WI38 (cell line): ENCODE data around the gene JAGN1.
"Not testable (repeated sequence)": the region's sequence is repeated elsewhere in the genome, so short reads cannot be mapped to it uniquely, and the experiment has no call there.

ENCODE experiments used
- H3K4me3 ChIP-seq: 2 replicates; pipeline ENCODE4 v1.5.1; 2011; ENCODE audit warnings: low read depth, mild to moderate bottlenecking, control low read depth, low read length
- CTCF ChIP-seq: IDR thresholded peaks from 2 replicates; pipeline ENCODE4 v1.5.1; 2012; ENCODE audit warnings: low read depth, mild to moderate bottlenecking, control low read depth, low read length

JAGN1 gene

GRCh38 chr3:9884555-9885165, 5.8 kb upstream of the JAGN1 start:
- no peak overlapping the region for H3K4me3 ChIP-seq
- TF ChIP-seq CTCF: no peak

- no peak overlapping the region for H3K4me3 ChIP-seq
- TF ChIP-seq CTCF: no peak
These were observed 4.1 kb upstream of the JAGN1 start for GRCh38 chr3:9886328-9886727.

- no peak for TF ChIP-seq CTCF
- H3K4me3 ChIP-seq: no peak overlapping the region
These were observed 2.9 kb upstream of the JAGN1 start for GRCh38 chr3:9887480-9887879.

- no peak overlapping the region for H3K4me3 ChIP-seq
- no peak for TF ChIP-seq CTCF
These were observed 1.9 kb upstream of the JAGN1 start for GRCh38 chr3:9888540-9888939.

- H3K4me3 ChIP-seq: no peak overlapping the region
- no peak for TF ChIP-seq CTCF
These were observed 1.0 kb upstream of the JAGN1 start for GRCh38 chr3:9889405-9889804.

GRCh38 chr3:9891072-9891622, 737 bp downstream of the JAGN1 start:
- peak overlapping the region; percentile 91 for H3K4me3 ChIP-seq
- no peak for TF ChIP-seq CTCF

- no peak overlapping the region for H3K4me3 ChIP-seq
- no peak for TF ChIP-seq CTCF
These were observed 3.3 kb downstream of the JAGN1 start for GRCh38 chr3:9893739-9894138.

- not testable (repeated sequence) for H3K4me3 ChIP-seq
These were observed 5.3 kb downstream of the JAGN1 start for GRCh38 chr3:9895715-9896114.

- not testable (repeated sequence) for H3K4me3 ChIP-seq
These were observed 6.5 kb downstream of the JAGN1 start for GRCh38 chr3:9896755-9897407.
